DMS53 treated with DMSO at 0.1 percent for 48 hours (cell line): ENCODE results near the gene CDC73.

Experiments
- DNase-seq: peaks from one replicate; lab custom pipeline; 2025; ENCODE audit not compliant: unreplicated experiment; lab: John Stamatoyannopoulos, UW

The CDC73 gene

GRCh38 chr1:193121616-193122593 lies at the start of gene CDC73:
Gene CDC73, plus strand, starts transcription at chr1:193122031. Its CDS starts 170 bp downstream, at chr1:193122201.
- DNase-seq, result peak; percentile 91

GRCh38 chr1:193077991-193078390 lies 43.8 kb upstream of the CDC73 start:
- no peak for DNase-seq

- no peak for DNase-seq
These were observed 42.6 kb upstream of the CDC73 start for GRCh38 chr1:193079187-193079586.

GRCh38 chr1:193083365-193084088 lies 38.3 kb upstream of the CDC73 start:
- DNase-seq, result no peak

GRCh38 chr1:193085263-193085662 lies 36.6 kb upstream of the CDC73 start:
- DNase-seq, result no peak

GRCh38 chr1:193086342-193086741 lies 35.5 kb upstream of the CDC73 start:
- no peak for DNase-seq

GRCh38 chr1:193087893-193088292 lies 33.9 kb upstream of the CDC73 start:
- DNase-seq, result no peak

- DNase-seq, result no peak
These were observed 31.0 kb upstream of the CDC73 start for GRCh38 chr1:193090865-193091264.

- no peak for DNase-seq
These were observed 27.7 kb upstream of the CDC73 start for GRCh38 chr1:193094112-193094511.

GRCh38 chr1:193102662-193103061 lies 19.2 kb upstream of the CDC73 start:
- no peak for DNase-seq

- no peak for DNase-seq
These were observed 17.9 kb upstream of the CDC73 start for GRCh38 chr1:193103759-193104501.

- peak; percentile 71 for DNase-seq
These were observed 17.3 kb upstream of the CDC73 start for GRCh38 chr1:193104502-193104906.

- DNase-seq, result peak; percentile 75
These were observed 16.7 kb upstream of the CDC73 start, which contains the start of gene GLRX2 for GRCh38 chr1:193104907-193105820. Gene GLRX2, minus strand, starts transcription at chr1:193105414. Its CDS starts 32 bp downstream, at chr1:193105382.

GRCh38 chr1:193105821-193106177 lies 16.0 kb upstream of the CDC73 start:
- DNase-seq, result no peak

- DNase-seq, result no peak
These were observed 13.4 kb upstream of the CDC73 start for GRCh38 chr1:193108471-193108870.

GRCh38 chr1:193109619-193110018 lies 12.2 kb upstream of the CDC73 start:
- no peak for DNase-seq

- DNase-seq, result no peak
These were observed 11.6 kb upstream of the CDC73 start for GRCh38 chr1:193110246-193110645.

- DNase-seq, result no peak
These were observed 11.0 kb upstream of the CDC73 start for GRCh38 chr1:193110864-193111263.

GRCh38 chr1:193111641-193112090 lies 10.2 kb upstream of the CDC73 start:
- DNase-seq, result no peak
